Motor neuron (in vitro differentiated cells): ENCODE data around the gene HSD17B13. TPM values are rescaled to one million over a fixed set of nuclear protein-coding genes. Genes with fewer than 3 reads are reported as not detected.

ENCODE experiments used
- ATAC-seq, 8 experiments: fragments of 200-7000 bp; cut with Tn5 transposase; replicated peaks in 6 of 8; 2 replicates each; pipeline ENCODE4 v1.8.0; 2021; ENCODE audit warnings: mild to moderate bottlenecking in 8 of 8, moderate library complexity in 8 of 8
- H3K27ac ChIP-seq, 2 donors: fragments of 250-450 bp; sonication (Bioruptor Pico); 2 replicates each; pipeline ENCODE4 v1.9.0; 2021; ENCODE audit warnings: antibody characterized with exemption in 2 of 2, mild to moderate bottlenecking in 2 of 2, moderate library complexity in 1 of 2
- H3K4me1 ChIP-seq, 2 donors: fragments of 250-450 bp; sonication (Bioruptor Pico); replicated peaks in 1 of 2; 2 replicates each; pipeline ENCODE4 v1.6.1; 2021; ENCODE audit warnings: antibody characterized with exemption in 2 of 2, mild to moderate bottlenecking in 2 of 2, moderate library complexity in 1 of 2
- H3K4me3 ChIP-seq, 5 donors: fragments of 250-450 bp; sonication (Bioruptor Pico); 2 replicates each; pipeline ENCODE4 v1.9.0; 2021; ENCODE audit warnings: antibody characterized with exemption in 5 of 5, mild to moderate bottlenecking in 5 of 5, moderate library complexity in 4 of 5
- WGBS, 10 experiments: fragments of 450-650 bp; shearing (Covaris generic); methylation state at CpG; one replicate each; pipeline ENCODE4 v1.0.0; 2022; 5-methylcytosine and 5-hydroxymethylcytosine counted together
- in situ Hi-C, 9 experiments: fragments of 400-800 bp; cut with MboI; loops; one replicate each; pipeline ENCODE4 v1.15.0; 2021; ENCODE audit warnings: low sequenced_read_pairs in 9 of 9, low pct_unique_long_range_greater_than_20kb in 2 of 9; ENCODE audit not compliant: unreplicated experiment in 9 of 9
- total RNA-seq, 8 experiments: library from RNA; unstranded; fragments of 300-600 nt; gene quantifications; 2 replicates each; pipeline versions ENCODE4 v1.2.3 to v1.2.4, GENCODE V29; 2022

Gene HSD17B13
- total RNA-seq, 8 experiments from 2014 or later = 0.21 to 19.3 (median 0.65) TPM

DNA sequence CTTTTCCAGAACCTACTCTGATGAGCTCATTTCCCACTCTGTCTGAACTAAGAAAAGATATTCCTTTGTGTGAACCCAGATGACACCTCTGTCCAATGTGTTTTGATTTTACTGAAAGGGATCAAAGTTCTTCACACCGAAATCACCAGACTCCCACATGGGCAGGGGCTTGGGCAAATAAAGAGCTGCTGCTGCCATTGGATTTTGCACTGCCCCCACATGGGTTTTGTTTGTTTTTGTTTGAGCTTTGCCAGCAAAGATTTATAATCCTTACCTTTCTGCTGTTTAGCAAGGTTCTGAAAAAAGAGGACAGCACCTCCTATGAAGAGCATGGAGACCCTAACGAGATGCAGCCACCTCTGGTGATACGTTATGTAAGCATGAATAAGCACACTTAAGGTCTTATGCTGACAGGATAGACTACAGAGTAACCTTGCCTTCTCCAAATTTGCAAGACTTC, 44.3 kb downstream of the HSD17B13 start:
- Histone ChIP-seq H3K4me3 (no peak overlapping the region), H3K27ac (no peak overlapping the region), H3K4me1 (no peaks in the 10 kb centered on the region)
- WGBS, 10 experiments = 16 to 93% (median 79%) methylated on average over 2 to 3 of the region's 3 CpGs; no CpG with 5 or more reads in 2 of the 10 experiments
- no peak for ATAC-seq
- in situ Hi-C loops = loop anchor here in 2 of 9 experiments (10.0 kb wide), 2 partner anchors 176 to 566 kb away; no protein-coding TSS in a partner anchor

- Histone ChIP-seq H3K4me3 (no peak overlapping the region), H3K27ac (no peak overlapping the region), H3K4me1 (no peaks in the 10 kb centered on the region)
- no peak for ATAC-seq
- in situ Hi-C loops = loop anchor here in 2 of 9 experiments (10.0 kb wide), 2 partner anchors 179 to 569 kb away; no protein-coding TSS in a partner anchor
- 33 to 100% (median 82%) methylated on average over 1 to 2 of the region's 2 CpGs; no CpG with 5 or more reads in 2 of the 10 experiments for whole genome bisulfite sequencing, 10 experiments
Measured at GRCh38 chr4:87275311-87275710, 47.4 kb downstream of the HSD17B13 start.

DNA sequence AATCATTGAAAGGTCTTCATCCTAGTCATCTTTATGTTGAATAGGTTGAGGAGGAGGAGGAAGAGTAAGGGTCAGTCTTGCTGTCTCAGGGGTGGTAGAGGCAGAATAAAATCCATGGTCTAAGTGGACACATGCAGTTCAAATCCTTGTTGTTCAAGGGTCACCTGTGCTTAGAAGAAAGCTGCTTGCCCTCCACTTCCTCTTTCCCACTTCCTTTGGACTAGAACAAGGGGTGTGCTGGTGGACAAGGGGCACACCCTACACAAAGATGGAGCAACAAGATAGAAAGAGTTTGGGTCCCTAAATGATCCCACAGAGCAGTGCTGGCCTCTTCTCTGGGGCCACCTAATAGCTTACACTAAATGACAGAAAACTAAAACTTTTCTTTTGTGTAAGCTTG, 47.9 kb downstream of the HSD17B13 start:
- in situ Hi-C loops = loop anchor here in 5 of 9 experiments (10.0 to 25.0 kb wide), 4 partner anchors 180 to 570 kb away; partner anchors contain the start of gene MEPE (in 1 of the 5)
- no peak overlapping the region for H3K27ac ChIP-seq
- H3K4me1 ChIP-seq = no peaks in the 10 kb centered on the region
- H3K4me3 ChIP-seq = no peak overlapping the region
- ATAC-seq = no peak

GRCh38 chr4:87274327-87274726, 48.4 kb downstream of the HSD17B13 start:
- ATAC-seq = peak in 1 of 8 experiments; percentile 58
- no peak overlapping the region for H3K4me3 ChIP-seq
- no peaks in the 10 kb centered on the region for H3K4me1 ChIP-seq
- H3K27ac ChIP-seq = no peak overlapping the region
- in situ Hi-C loops = loop anchor here in 5 of 9 experiments (10.0 to 25.0 kb wide), 4 partner anchors 180 to 570 kb away; partner anchors contain the start of gene MEPE (in 1 of the 5)

- in situ Hi-C loops = loop anchor here in 5 of 9 experiments (10.0 to 25.0 kb wide), 4 partner anchors 184 to 574 kb away; partner anchors contain the start of gene MEPE (in 1 of the 5)
- no peak for ATAC-seq
- 22 to 100% (median 77%) methylated on average over 1 to 7 of the region's 7 CpGs; no CpG with 5 or more reads in 3 of the 10 experiments for WGBS, 10 experiments
- Histone ChIP-seq H3K4me1 (peaks cover 0 to 11% of the 10 kb centered on the region in 2 donors), H3K4me3 (no peak overlapping the region), H3K27ac (no peak overlapping the region)
Measured at GRCh38 chr4:87270825-87271224, 51.9 kb downstream of the HSD17B13 start.

GRCh38 chr4:87270144-87270543, 52.5 kb downstream of the HSD17B13 start:
- WGBS, 10 experiments = 25 to 83% (median 32%) methylated on average over 2 to 3 of the region's 3 CpGs; no CpG with 5 or more reads in 1 of the 10 experiments
- Histone ChIP-seq H3K4me3 (no peak overlapping the region), H3K4me1 (peaks cover 0 to 11% of the 10 kb centered on the region in 2 donors), H3K27ac (no peak overlapping the region)
- ATAC-seq = peak in 5 of 8 experiments; percentile 48 to 92 (median 67)
- in situ Hi-C loops = loop anchor here in 5 of 9 experiments (10.0 to 25.0 kb wide), 4 partner anchors 185 to 575 kb away; partner anchors contain the start of gene MEPE (in 1 of the 5)

DNA sequence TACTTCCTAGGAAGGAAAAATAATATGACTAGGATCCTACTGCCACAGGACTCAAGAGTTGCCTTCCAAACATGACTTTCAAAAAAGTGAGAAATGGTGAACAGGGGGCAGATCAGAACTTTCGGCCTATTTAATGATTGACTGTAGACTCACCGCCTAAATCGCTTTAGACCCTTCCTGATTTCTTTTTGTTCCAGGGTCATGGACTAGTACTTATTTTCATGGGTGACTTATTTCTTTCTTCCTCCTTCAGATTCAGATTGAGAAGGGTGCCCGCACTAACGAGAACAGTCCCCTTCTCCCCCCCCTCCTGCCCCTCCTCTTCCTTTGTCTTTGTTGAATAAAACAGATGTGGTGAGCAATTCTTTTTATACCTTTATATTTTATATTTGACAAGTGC, 54.3 kb downstream of the HSD17B13 start:
- no peak overlapping the region for H3K4me3 ChIP-seq
- H3K4me1 ChIP-seq = peaks cover 0 to 11% of the 10 kb centered on the region in 2 donors
- in situ Hi-C loops = loop anchor here in 3 of 9 experiments (25.0 kb wide), 2 partner anchors 194 to 569 kb away; partner anchors contain the start of gene MEPE (in 1 of the 3)
- no peak overlapping the region for H3K27ac ChIP-seq
- no peak for ATAC-seq
- 4 to 56% (median 40%) methylated on average over 1 to 5 of the region's 5 CpGs; no CpG with 5 or more reads in 2 of the 10 experiments for WGBS, 10 experiments

GRCh38 chr4:87266986-87267385, 55.7 kb downstream of the HSD17B13 start:
- Histone ChIP-seq H3K4me1 (peaks cover 0 to 11% of the 10 kb centered on the region in 2 donors), H3K27ac (no peak overlapping the region), H3K4me3 (no peak overlapping the region)
- in situ Hi-C loops = loop anchor here in 3 of 9 experiments (25.0 kb wide), 2 partner anchors 195 to 570 kb away; partner anchors contain the start of gene MEPE (in 1 of the 3)
- WGBS, 10 experiments = 17 to 100% (median 73%) methylated on average over 1 to 3 of the region's 3 CpGs; no CpG with 5 or more reads in 1 of the 10 experiments
- no peak for ATAC-seq

- peaks cover 0 to 4% of the 10 kb centered on the region in 2 donors for H3K4me1 ChIP-seq
- no peak for ATAC-seq
- H3K4me3 ChIP-seq = no peak overlapping the region
- H3K27ac ChIP-seq = no peak overlapping the region
- in situ Hi-C loops = loop anchor here in 3 of 9 experiments (25.0 kb wide), 2 partner anchors 199 to 574 kb away; partner anchors contain the start of gene MEPE (in 1 of the 3)
- WGBS, 10 experiments = 89 to 100% (median 100%) methylated on average over 1 of the region's 1 CpG; no CpG with 5 or more reads in 7 of the 10 experiments
Measured at GRCh38 chr4:87262886-87263285, 59.8 kb downstream of the HSD17B13 start.

DNA sequence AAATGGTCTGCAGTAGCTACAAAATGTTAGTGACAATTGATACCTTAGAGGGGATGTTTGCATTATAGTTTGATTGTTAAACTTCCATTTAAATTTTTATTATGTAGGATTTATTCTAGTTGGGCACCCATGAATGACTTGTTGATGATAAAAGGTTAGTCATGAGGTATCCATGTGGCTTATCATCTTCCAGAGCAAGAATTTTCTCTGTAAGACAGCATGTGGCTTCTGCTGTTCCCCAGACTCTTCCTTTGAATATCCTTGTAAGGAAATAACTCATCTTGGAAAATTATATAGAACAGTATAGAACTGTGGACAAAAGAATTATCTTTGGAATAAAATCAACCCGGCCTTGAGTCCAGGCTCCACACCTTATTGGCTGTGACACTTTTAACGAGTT, 62.2 kb downstream of the HSD17B13 start:
- in situ Hi-C loops = loop anchor here in 3 of 9 experiments (25.0 kb wide), 2 partner anchors 202 to 577 kb away; partner anchors contain the start of gene MEPE (in 1 of the 3)
- Histone ChIP-seq H3K4me1 (no peaks in the 10 kb centered on the region), H3K27ac (no peak overlapping the region), H3K4me3 (no peak overlapping the region)
- no peak for ATAC-seq
- 75 to 100% (median 98%) methylated on average over 1 to 2 of the region's 2 CpGs; no CpG with 5 or more reads in 2 of the 10 experiments for WGBS, 10 experiments

DNA sequence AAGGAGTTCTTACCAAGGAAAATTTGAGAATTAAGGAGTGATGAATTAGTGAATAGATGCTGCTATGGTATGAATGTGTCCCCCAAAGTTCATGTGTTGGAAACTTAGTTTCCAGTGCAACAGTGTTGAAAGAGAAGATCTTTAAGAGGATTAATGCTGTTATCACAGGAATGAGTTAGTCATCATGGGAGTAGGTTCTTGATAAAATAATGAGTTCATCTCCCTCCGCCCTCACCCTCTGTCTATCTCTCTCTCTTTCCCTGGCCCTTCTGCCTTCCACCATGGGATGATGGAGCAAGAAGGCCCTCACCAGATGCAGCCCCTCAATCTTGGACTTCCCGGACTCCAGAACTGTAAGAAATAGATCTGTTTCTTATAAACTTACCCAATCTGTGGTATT, 64.0 kb downstream of the HSD17B13 start:
- H3K27ac ChIP-seq = no peak overlapping the region
- no peaks in the 10 kb centered on the region for H3K4me1 ChIP-seq
- in situ Hi-C loops = loop anchor here in 3 of 9 experiments (25.0 kb wide), 2 partner anchors 204 to 579 kb away; partner anchors contain the start of gene MEPE (in 1 of the 3)
- 72 to 100% (median 92%) methylated on average over 1 to 2 of the region's 2 CpGs; no CpG with 5 or more reads in 1 of the 10 experiments for WGBS, 10 experiments
- ATAC-seq = no peak
- no peak overlapping the region for H3K4me3 ChIP-seq

- in situ Hi-C loops = loop anchor here in 3 of 9 experiments (25.0 kb wide), 2 partner anchors 205 to 580 kb away; partner anchors contain the start of gene MEPE (in 1 of the 3)
- no peak overlapping the region for H3K4me3 ChIP-seq
Measured at GRCh38 chr4:87257523-87257922, 65.2 kb downstream of the HSD17B13 start.

DNA sequence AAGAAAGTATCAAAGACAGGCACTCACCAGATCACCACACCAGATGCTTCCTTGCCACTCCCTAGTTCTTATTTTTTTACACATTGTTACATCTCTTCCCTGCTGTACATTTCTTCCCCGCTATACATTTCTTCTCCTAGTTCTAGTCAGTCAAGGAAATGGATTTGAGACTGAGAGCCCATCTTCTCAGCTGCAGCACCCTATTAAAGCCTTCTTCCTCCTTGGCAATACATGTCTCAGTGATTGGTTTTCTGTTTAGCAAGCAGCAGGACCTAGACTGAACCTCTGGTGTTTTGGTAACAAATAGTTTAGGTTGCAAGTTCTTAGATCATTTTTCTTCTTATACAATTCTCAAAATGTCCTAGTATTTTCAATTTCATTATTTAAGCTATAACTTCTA, 66.9 kb downstream of the HSD17B13 start:
- in situ Hi-C loops = loop anchor here in 3 of 9 experiments (25.0 kb wide), 2 partner anchors 207 to 582 kb away; partner anchors contain the start of gene MEPE (in 1 of the 3)
- 67 to 100% (median 95%) methylated on average over 1 of the region's 1 CpG for WGBS, 10 experiments

More at GRCh38 chr4:87257523-87257922, 65.2 kb downstream of the HSD17B13 start:
- peak in 1 of 8 experiments; percentile 59 for ATAC-seq
- WGBS, 10 experiments = 0 to 80% (median 71%) methylated on average over 1 to 3 of the region's 3 CpGs; no CpG with 5 or more reads in 4 of the 10 experiments
- H3K4me1 ChIP-seq = no peaks in the 10 kb centered on the region
- no peak overlapping the region for H3K27ac ChIP-seq

More for the DNA sequence above, 66.9 kb downstream of the HSD17B13 start:
- no peaks in the 10 kb centered on the region for H3K4me1 ChIP-seq
- no peak overlapping the region for H3K27ac ChIP-seq
- no peak overlapping the region for H3K4me3 ChIP-seq
- ATAC-seq = no peak
